HG03442 (cell line): Measurements from ENCODE around the gene PRKG1.
"Not testable (repeated sequence)": the region's sequence is repeated elsewhere in the genome, so short reads cannot be mapped to it uniquely, and the experiment has no call there.

Experiments used
- ATAC-seq: cut with Tn5 transposase; IDR thresholded peaks from one replicate; pipeline ENCODE4 v1.9.1; 2021; ENCODE audit warnings: mild to moderate bottlenecking, moderate library complexity; ENCODE audit not compliant: unreplicated experiment

Gene PRKG1

GRCh38 chr10:52019656-52020055, 945.4 kb downstream of the PRKG1 start:
- no peak for ATAC-seq

DNA sequence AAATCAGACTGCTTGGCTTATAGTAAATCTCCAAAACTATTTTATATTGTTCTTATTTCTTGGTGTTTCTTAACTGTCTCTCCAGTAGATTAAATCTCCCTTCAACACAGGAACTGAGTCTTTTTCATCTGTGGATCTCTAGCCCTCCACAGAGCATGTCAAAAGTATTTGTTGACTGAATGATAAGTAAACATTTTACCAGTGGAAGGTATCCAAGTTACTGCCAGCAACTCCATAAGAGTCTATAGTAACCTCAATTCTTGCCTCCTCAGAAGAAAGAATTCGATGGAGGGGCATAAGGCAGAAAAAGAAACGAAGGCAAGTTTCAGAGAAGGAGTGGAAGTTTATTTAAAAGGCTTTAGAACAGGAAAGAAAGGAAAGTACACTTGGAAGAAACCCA, 945.9 kb downstream of the PRKG1 start:
- ATAC-seq = no peak

GRCh38 chr10:52020702-52021101, 946.4 kb downstream of the PRKG1 start:
- ATAC-seq = no peak

DNA sequence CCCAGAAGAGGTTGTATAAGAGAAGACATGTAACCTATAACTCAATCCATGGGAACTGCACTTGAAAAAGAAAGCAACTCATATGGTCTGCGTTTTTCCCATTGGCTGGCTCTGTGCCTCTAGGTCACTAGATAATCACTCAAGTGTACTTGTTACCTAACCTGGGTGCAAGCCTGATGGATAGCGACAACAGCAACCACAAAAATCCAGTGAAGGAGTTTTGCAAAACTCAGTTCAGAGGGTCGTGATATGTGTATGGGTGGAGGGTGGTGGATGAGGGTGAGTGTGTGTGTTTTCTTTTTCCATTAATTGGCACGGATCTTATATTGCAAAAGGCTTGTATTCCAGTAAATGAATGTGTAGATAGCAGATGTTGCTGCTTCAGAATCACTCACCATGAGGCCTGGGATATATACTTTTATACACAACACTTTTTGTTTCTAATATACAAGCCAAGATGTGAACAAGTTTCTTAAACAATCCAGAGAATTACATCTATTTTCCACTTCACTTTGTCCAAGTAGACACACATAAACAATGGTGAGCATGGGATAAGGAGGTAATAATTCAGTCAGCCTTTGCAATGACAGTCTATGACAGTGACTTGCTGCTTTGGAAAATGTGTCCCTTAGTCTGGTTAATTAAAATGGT, 952.9 kb downstream of the PRKG1 start:
- no peak for ATAC-seq

GRCh38 chr10:52028523-52028858, 954.2 kb downstream of the PRKG1 start:
- no peak for ATAC-seq

GRCh38 chr10:52029628-52030027, 955.3 kb downstream of the PRKG1 start:
- ATAC-seq = no peak

GRCh38 chr10:52030051-52030790, 955.9 kb downstream of the PRKG1 start:
- ATAC-seq = no peak

DNA sequence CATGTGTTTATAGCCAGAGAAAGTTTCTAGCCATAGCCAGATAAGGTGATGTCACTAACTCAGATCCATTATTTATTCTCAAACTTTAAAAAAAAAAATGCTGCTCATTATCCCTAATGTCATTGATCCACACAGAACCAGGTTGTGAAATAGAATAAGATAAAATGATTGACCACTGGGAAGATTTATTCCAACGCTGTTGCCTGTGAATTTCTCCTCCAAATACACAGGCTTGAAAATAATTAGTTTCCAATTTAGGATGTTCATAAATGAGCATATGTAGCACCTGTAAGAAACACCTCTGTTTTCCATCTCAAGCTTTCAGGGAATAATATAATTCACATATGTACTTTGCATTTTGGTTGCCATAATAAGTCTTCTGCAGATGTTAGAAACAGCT, 956.7 kb downstream of the PRKG1 start:
- ATAC-seq = no peak

- no peak for ATAC-seq
Measured at GRCh38 chr10:52031771-52032170, 957.5 kb downstream of the PRKG1 start.

- ATAC-seq = no peak
Measured at GRCh38 chr10:52032681-52033629, 958.7 kb downstream of the PRKG1 start.

DNA sequence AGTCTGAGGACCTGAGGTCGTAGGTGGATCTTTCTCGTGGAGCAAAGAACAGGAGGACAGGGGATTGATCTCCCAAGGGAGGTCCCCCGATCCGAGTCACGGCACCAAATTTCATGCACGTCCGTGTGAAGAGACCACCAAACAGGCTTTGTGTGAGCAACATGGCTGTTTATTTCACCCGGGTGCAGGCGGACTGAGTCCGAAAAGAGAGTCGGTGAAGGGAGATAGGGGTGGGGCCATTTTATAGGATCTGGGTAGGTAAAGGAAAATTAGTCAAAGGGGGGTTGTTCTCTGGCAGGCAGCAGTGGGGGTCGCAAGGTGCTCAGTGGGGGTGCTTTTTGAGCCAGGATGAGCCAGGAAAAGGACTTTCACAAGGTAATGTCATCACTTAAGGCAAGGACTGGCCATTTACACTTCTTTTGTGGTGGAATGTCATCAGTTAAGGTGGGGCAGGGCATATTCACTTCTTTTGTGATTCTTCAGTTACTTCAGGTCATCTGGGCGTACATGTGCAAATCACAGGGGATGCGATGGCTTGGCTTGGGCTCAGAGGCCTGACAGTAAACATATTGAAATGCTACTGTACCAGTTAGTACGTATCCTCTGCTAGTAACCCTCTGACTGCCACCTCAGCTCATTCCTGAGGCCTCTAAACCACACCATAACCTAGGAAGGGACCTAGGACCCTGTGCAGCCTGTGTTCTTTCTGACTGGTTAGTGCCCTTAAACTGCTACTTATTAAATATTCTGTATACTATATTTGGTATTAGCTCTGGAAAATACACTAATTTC, 964.9 kb downstream of the PRKG1 start:
- not testable (repeated sequence) for ATAC-seq

GRCh38 chr10:52040486-52040885, 966.2 kb downstream of the PRKG1 start:
- no peak for ATAC-seq

GRCh38 chr10:52043811-52044210, 969.5 kb downstream of the PRKG1 start:
- no peak for ATAC-seq

DNA sequence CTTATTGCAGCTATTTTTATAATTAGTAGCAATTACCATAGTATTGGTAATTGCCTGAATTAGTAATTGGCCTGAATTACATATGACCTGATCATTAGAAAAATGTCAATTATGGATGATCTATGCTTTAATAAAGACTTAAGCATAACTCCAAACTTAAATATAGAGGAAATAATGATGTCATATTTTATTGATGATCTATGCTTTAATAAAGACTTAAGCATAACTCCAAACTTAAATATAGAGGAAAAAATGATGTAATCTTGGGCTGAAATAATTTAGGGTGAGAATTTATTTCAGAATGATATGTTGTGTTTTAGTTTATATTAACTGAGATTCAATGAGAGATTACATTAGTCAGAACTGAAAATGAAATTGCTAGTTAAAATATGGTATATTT, 973.8 kb downstream of the PRKG1 start:
- ATAC-seq = no peak

GRCh38 chr10:52050429-52051047, 976.3 kb downstream of the PRKG1 start:
- ATAC-seq = no peak

GRCh38 chr10:52053497-52053896, 979.2 kb downstream of the PRKG1 start:
- no peak for ATAC-seq

GRCh38 chr10:52056291-52056690, 982.0 kb downstream of the PRKG1 start:
- ATAC-seq = no peak

- no peak for ATAC-seq
Measured at GRCh38 chr10:52059089-52059488, 984.8 kb downstream of the PRKG1 start.

DNA sequence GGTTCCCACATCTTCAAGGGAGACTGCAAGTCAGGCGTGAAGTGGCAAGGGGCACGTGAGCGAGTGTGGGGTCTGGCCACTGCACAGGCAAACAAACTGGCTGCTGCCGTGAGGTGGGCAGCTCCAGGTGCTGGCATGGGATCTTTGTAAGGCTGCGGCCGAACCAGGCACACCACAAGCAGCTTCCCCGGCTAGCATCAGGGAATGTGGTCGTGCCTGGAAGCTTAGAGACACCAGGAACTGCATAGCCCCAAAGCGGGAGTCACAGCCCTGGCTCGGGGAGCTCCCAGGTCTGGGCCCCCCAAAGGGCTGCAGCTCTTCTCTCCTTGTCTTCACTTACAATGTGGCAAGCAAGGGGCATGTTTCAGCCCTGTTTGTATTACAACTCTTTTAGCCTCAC, 988.9 kb downstream of the PRKG1 start:
- ATAC-seq = no peak

DNA sequence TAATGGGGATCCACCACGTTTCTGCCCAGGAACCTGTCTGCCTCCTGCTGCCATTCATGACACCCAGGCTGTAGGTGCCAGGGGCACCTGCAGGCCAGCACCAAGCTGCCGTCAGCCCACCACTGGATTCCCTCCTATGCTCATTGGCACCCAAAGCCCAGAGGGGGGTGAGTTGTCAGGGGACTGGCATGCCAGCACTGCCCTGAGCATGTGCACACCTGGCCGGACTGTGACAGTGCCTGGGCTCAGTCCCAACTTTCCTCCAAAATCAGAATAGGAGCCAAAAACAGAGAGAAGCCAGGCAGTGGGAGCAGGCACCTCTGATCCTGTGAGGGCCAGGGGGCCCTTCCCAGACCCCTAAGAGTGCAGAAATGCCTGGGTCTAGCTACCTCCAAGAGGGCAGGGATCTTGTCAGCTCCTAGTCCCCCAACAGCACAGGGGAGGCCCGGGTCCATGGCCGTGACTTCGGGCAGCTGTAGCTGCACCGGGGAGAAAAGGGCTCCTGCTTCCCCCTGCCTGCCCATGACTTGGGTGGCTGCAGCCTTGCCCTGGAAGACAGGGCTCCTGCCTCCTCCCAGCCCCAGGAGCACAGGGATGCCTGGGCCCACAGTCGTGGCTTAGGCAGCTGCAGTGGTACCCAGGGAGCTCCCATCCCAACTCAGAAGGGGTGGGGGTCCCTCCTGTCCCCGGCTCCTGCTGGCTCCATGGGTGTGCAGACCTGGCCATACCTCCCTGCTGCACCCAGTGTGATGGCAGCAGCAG, 990.0 kb downstream of the PRKG1 start:
- ATAC-seq = no peak
